RWPE2 (cell line): Measurements from ENCODE around the gene PARVB.

Source experiments
- ATAC-seq: fragments of 200-7000 bp; cut with Tn5 transposase; 3 replicates; pipeline ENCODE4 v1.9.1; 2021; ENCODE audit warnings: low read depth
- DNase-seq: peaks from one replicate; pipeline ENCODE4 v3.0.0-alpha.2; 2020; ENCODE audit warnings: low spot score
- H3K27ac ChIP-seq: fragments of 450-650 bp; 2 replicates; pipeline ENCODE4 v1.5.1; 2017; ENCODE audit warnings: mild to moderate bottlenecking; ENCODE audit not compliant: poor library complexity, severe bottlenecking
- H3K27me3 ChIP-seq: fragments of 250-450 bp; sonication (Bioruptor Pico); 2 replicates; pipeline ENCODE4 v1.5.1; 2021; ENCODE audit warnings: mild to moderate bottlenecking, moderate library complexity; ENCODE audit not compliant: insufficient read depth, poor library complexity, severe bottlenecking
- H3K36me3 ChIP-seq: fragments of 250-450 bp; sonication (Bioruptor Pico); 2 replicates; pipeline ENCODE4 v1.5.1; 2020; ENCODE audit warnings: low read depth, mild to moderate bottlenecking, moderate library complexity
- H3K4me1 ChIP-seq: fragments of 250-450 bp; sonication (Bioruptor Pico); 2 replicates; pipeline ENCODE4 v1.5.1; 2021; ENCODE audit warnings: mild to moderate bottlenecking, moderate library complexity; ENCODE audit not compliant: insufficient read depth, poor library complexity, severe bottlenecking
- H3K4me3 ChIP-seq: fragments of 250-450 bp; sonication (Bioruptor Pico); 2 replicates; pipeline ENCODE4 v1.5.1; 2021; ENCODE audit warnings: mild to moderate bottlenecking, moderate library complexity; ENCODE audit not compliant: severe bottlenecking
- H3K9me3 ChIP-seq: fragments of 250-450 bp; sonication (Bioruptor Pico); 2 replicates; pipeline ENCODE4 v1.5.1; 2021; ENCODE audit warnings: mild to moderate bottlenecking, moderate library complexity; ENCODE audit not compliant: severe bottlenecking
- TF ChIP-seq, protein P1 (sequence below): fragments of 450-650 bp; IDR thresholded peaks from one replicate; pipeline ENCODE4 v1.5.1; 2017; ENCODE audit warnings: mild to moderate bottlenecking, moderate library complexity; ENCODE audit not compliant: poor library complexity, severe bottlenecking

The PARVB gene

DNA sequence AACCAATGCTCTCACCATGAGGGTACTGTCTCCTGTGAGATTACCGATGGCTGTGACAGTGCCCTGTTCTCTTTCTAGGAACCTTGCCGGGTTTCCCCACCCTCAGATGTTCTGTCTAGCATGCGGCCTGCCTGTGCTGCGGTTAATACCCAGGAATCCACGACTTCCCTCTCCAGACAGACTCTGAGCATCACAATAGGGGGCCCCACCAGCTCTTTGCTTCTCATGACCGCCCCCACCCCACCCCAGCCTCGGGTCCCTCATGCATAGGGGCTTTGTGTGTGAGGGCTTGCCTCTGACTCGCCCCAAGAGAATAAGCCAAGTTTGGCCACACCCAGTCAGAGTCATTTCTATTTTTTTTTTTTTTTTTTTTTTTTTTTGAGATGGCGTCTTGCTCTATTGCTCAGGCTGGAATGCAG, 166.9 kb downstream of the PARVB start:
- TF ChIP-seq, protein P1, sequence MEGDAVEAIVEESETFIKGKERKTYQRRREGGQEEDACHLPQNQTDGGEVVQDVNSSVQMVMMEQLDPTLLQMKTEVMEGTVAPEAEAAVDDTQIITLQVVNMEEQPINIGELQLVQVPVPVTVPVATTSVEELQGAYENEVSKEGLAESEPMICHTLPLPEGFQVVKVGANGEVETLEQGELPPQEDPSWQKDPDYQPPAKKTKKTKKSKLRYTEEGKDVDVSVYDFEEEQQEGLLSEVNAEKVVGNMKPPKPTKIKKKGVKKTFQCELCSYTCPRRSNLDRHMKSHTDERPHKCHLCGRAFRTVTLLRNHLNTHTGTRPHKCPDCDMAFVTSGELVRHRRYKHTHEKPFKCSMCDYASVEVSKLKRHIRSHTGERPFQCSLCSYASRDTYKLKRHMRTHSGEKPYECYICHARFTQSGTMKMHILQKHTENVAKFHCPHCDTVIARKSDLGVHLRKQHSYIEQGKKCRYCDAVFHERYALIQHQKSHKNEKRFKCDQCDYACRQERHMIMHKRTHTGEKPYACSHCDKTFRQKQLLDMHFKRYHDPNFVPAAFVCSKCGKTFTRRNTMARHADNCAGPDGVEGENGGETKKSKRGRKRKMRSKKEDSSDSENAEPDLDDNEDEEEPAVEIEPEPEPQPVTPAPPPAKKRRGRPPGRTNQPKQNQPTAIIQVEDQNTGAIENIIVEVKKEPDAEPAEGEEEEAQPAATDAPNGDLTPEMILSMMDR = no peak
- no peaks in the 10 kb centered on the region for H3K9me3 ChIP-seq
- no peak overlapping the region for H3K27ac ChIP-seq
- H3K27me3 ChIP-seq = peaks cover 23% of the 10 kb centered on the region
- H3K4me3 ChIP-seq = no peak overlapping the region
- no peaks in the 10 kb centered on the region for H3K4me1 ChIP-seq
- no peaks in the 10 kb centered on the region for H3K36me3 ChIP-seq
- ATAC-seq (no peak), DNase-seq (no peak)

DNA sequence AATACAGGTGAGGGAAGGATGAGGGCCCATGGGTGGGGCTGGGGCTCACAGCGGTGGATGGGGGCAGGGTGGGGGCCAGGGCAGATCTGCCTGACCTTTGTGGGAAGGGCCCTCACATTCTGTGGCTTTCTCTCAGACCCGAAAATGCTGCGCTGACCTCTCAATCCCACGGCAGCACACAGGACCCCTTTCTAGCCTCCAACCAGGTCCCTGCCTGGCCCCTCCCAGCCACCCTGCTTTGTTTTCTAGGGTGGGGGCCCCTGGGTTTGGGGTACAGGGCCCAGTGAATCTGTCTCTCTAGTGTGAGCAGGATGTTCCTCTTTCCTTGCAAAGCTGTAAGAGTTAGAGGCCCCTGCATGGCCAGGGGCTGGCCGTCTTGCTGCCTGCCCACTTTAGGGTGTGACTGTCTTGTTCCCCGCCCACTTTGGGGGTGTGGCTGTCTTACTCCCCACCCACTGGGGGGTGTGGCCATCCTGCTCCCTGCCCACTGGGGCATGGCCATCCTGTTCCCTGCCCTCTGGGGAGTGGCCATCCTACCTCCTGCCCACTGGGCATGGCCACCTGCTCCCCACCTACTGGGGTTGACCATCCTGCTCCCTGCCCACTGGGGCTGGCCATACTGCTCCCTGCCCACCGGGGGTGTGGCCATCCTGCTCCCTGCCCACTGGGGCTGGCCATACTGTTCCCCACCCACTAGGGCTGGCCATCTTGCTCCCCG, 168.2 kb downstream of the PARVB start:
- Histone ChIP-seq H3K4me3 (no peak overlapping the region), H3K36me3 (no peaks in the 10 kb centered on the region), H3K4me1 (no peaks in the 10 kb centered on the region), H3K27me3 (peaks cover 35% of the 10 kb centered on the region), H3K27ac (no peak overlapping the region), H3K9me3 (no peaks in the 10 kb centered on the region)
- TF ChIP-seq, protein P1 = no peak
- peak; percentile 48 for ATAC-seq
- no peak for DNase-seq

DNA sequence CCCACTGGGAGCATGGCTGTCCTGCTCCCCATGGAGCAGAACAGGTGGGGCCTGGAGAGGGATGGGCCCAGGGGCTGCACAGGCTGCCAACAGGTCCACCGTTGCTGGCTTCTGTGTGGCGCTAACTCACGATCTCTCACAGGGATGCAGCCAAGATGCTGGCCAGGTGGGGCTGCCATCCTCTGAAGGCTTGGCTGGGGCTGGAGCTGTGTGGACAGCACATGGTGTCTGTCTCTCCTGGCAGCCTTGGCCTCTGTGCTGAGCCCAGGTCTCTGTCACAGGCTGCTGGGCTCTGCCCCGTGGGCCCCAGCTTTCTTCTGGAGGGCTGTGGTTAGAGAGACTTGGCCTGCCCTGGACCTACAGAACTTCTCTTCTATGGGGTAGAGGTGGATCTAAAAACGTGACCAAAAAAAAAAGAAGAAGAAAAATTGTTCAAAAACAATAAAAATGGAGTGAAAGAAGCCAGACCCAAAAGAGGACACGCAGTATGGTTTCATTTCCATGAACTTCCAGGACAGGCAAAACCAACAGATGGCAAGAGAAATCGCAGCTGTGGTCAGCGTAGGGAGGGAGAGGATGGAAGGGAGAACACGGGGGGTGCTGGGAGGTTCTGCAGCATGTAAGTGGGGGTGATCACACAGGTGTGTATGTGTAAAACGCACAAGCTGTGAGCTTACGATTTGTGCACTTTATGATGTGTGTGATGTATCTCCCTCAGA, 168.9 kb downstream of the PARVB start:
- DNase-seq = no peak
- no peak overlapping the region for H3K27ac ChIP-seq
- H3K4me3 ChIP-seq = no peak overlapping the region
- peak; percentile 26; the same call in 2 of the 3 replicates for ATAC-seq
- no peaks in the 10 kb centered on the region for H3K9me3 ChIP-seq
- H3K27me3 ChIP-seq = peaks cover 42% of the 10 kb centered on the region
- TF ChIP-seq, protein P1 = no peak
- no peaks in the 10 kb centered on the region for H3K4me1 ChIP-seq
- H3K36me3 ChIP-seq = no peaks in the 10 kb centered on the region

DNA sequence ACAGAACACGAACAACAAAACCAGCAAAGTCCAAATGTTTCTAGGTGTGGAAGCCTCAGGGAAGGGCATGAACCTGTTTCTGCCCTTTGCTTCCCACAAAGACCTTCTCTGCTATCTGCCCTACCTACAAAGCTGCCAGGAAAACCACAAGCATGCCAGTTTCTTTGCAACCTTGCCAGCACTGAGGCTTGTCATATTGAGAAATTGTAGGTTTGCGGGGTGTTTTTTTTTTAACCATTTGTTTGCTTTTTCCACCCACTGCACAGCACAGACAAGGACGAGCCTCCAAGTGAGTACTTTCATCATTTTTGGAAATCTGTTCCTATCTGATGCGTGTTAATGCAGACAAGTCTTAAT, 169.4 kb downstream of the PARVB start:
- Histone ChIP-seq H3K27me3 (peaks cover 47% of the 10 kb centered on the region), H3K4me1 (no peaks in the 10 kb centered on the region), H3K9me3 (no peaks in the 10 kb centered on the region), H3K36me3 (no peaks in the 10 kb centered on the region), H3K27ac (no peak overlapping the region), H3K4me3 (no peak overlapping the region)
- DNase-seq (no peak), ATAC-seq (peak; percentile 59)
- TF ChIP-seq, protein P1 = no peak

DNA sequence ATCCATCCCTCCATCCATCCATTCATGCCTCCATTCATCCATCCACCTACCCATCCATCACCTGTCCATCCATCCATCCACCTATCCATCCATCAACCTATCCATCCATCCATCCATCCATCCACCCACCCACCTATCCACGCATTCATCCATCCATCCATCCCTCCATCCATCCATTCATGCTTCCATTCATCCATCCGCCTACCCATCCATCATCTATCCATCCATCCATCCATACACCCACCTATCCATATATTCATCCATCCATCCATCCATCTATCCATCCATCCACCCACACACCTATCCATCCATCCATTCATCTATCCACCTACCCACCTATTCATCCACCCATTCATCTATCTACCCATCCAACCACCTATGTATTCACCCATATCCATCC, 170.5 kb downstream of the PARVB start:
- Histone ChIP-seq H3K4me3 (no peak overlapping the region), H3K9me3 (no peaks in the 10 kb centered on the region), H3K4me1 (no peaks in the 10 kb centered on the region), H3K27ac (no peak overlapping the region), H3K36me3 (no peaks in the 10 kb centered on the region), H3K27me3 (peaks cover 47% of the 10 kb centered on the region)
- TF ChIP-seq, protein P1 = no peak
- DNase-seq = no peak
- ATAC-seq = no peak
